OCI-LY7 (cell line): ENCODE data around the gene TIMD4. TPM values are rescaled to one million over a fixed set of nuclear protein-coding genes. Genes with fewer than 3 reads are reported as not detected.

ENCODE experiments used
- BruUV-seq: library from RNA; stranded (reverse); fragments of 400-500 nt; replicated peaks from 2 replicates; lab custom pipeline; 2021; lab: Mats Ljungman, UMichigan
- CTCF ChIA-PET: fragments of 300-600 bp; sonication (Branson Sonifier 250); formaldehyde crosslinking; loops from one replicate; lab custom pipeline; 2022; ENCODE audit warnings: antibody characterized with exemption; ENCODE audit not compliant: unreplicated experiment; lab: Charles Lee
- POLR2A ChIA-PET: fragments of 300-600 bp; sonication (Branson Sonifier 250); formaldehyde crosslinking; loops from one replicate; lab custom pipeline; 2022; ENCODE audit warnings: antibody characterized with exemption; lab: Charles Lee
- DNase-seq: peaks from one replicate; pipeline ENCODE4 v3.0.0-alpha.2; 2015; ENCODE audit warnings: low spot score
- H2AFZ ChIP-seq: fragments of 200-600 bp; sonication (generic), shearing (Covaris generic); 2 replicates; pipeline ENCODE4 v1.6.1; 2014; ENCODE audit warnings: mild to moderate bottlenecking, antibody characterized with exemption, low read length, moderate library complexity
- H3K27ac ChIP-seq: fragments of 200-600 bp; sonication (generic); 2 replicates; pipeline ENCODE4 v1.5.1; 2014; ENCODE audit warnings: mixed run types, low read depth, mild to moderate bottlenecking, moderate library complexity, low read length, inconsistent platforms; ENCODE audit not compliant: poor library complexity, severe bottlenecking
- H3K36me3 ChIP-seq: fragments of 200-600 bp; sonication (generic); 2 replicates; pipeline ENCODE4 v1.6.1; 2014; ENCODE audit warnings: mild to moderate bottlenecking, antibody characterized with exemption, low read length, moderate library complexity, mixed read lengths; ENCODE audit not compliant: insufficient read depth
- H3K4me1 ChIP-seq: fragments of 200-600 bp; sonication (generic); 2 replicates; pipeline ENCODE4 v1.5.1; 2014; ENCODE audit warnings: mild to moderate bottlenecking, low read length; ENCODE audit not compliant: insufficient read depth, poor library complexity, severe bottlenecking
- H3K4me2 ChIP-seq: fragments of 200-600 bp; sonication (generic); 2 replicates; pipeline ENCODE4 v1.6.1; 2014; ENCODE audit warnings: mild to moderate bottlenecking, low read length
- H3K4me3 ChIP-seq: fragments of 200-600 bp; sonication (generic); 2 replicates; pipeline ENCODE4 v1.5.1; 2014; ENCODE audit warnings: mild to moderate bottlenecking, low read depth, low read length; ENCODE audit not compliant: poor library complexity, severe bottlenecking
- H3K79me2 ChIP-seq: fragments of 200-600 bp; sonication (generic); 2 replicates; pipeline ENCODE4 v1.6.1; 2016; ENCODE audit warnings: low read depth, mild to moderate bottlenecking, low read length, moderate library complexity, mixed read lengths; ENCODE audit not compliant: insufficient read depth
- H3K9me2 ChIP-seq: fragments of 200-600 bp; sonication (generic); 2 replicates; pipeline ENCODE4 v1.6.1; 2016; ENCODE audit warnings: mild to moderate bottlenecking, low read length, mixed read lengths; ENCODE audit not compliant: insufficient read depth
- H3K9me3 ChIP-seq: fragments of 200-600 bp; sonication (generic); 2 replicates; pipeline ENCODE4 v1.6.1; 2014; ENCODE audit warnings: mild to moderate bottlenecking, mixed run types, low read length, mixed read lengths
- H4K20me1 ChIP-seq: fragments of 200-600 bp; sonication (generic); 2 replicates; pipeline ENCODE4 v1.6.1; 2014; ENCODE audit warnings: mild to moderate bottlenecking, antibody characterized with exemption, low read length, moderate library complexity, mixed read lengths; ENCODE audit not compliant: insufficient read depth
- CTCF ChIP-seq: fragments of 200-600 bp; sonication (generic); conservative IDR thresholded peaks from 2 replicates; pipeline ENCODE4 v1.5.1; 2014; ENCODE audit warnings: mild to moderate bottlenecking, antibody characterized with exemption, low read length, moderate library complexity, mixed read lengths
- EZH2phosphoT487 ChIP-seq: fragments of 200-600 bp; sonication (generic); IDR thresholded peaks from 2 replicates; pipeline ENCODE4 v1.6.1; 2018; ENCODE audit warnings: low read depth, borderline replicate concordance, mild to moderate bottlenecking, mixed run types, antibody characterized with exemption, low read length, moderate library complexity, mixed read lengths
- intact Hi-C: fragments of 100-400 bp; cut with micrococcal nuclease; formaldehyde crosslinking; loops from one replicate; pipeline ENCODE4 v1.10.0; 2022; ENCODE audit not compliant: unreplicated experiment
- total RNA-seq, 2 experiments: library from RNA; depleted of rRNA in 1 of 2; stranded (reverse); fragments of >200 nt in 1 of 2; shearing (Covaris generic) in 1 of 2; gene quantifications; 2 replicates each; pipeline ENCODE4 v1.2.3, GENCODE V29; 2014 to 2022

Gene TIMD4
- total RNA-seq, 2 experiments from 2014 or later: 1.1 to 1.3 TPM

GRCh38 chr5:156879665-156880285, 83.3 kb downstream of the TIMD4 start:
- H3K36me3 ChIP-seq: no peaks in the 10 kb centered on the region
- peaks cover 72% of the 10 kb centered on the region for H3K4me1 ChIP-seq
- peak overlapping the region; percentile 6; the same call in 1 of the 2 replicates for H2AFZ ChIP-seq
- no peaks in the 10 kb centered on the region for H3K9me2 ChIP-seq
- H3K4me2 ChIP-seq: peak overlapping the region; percentile 45
- DNase-seq: peak; percentile 89
- H3K9me3 ChIP-seq: no peaks in the 10 kb centered on the region
- H3K27ac ChIP-seq: peak overlapping the region; percentile 98
- CTCF ChIA-PET: interaction anchor here (0.5 to 1.6 kb wide), 6 partner anchors 10 to 53 kb away, joined by 3 to 6 read pairs (median 3); no protein-coding TSS in a partner anchor
- no peaks in the 10 kb centered on the region for H3K79me2 ChIP-seq
- BruUV-seq: no TSS peak
- no peak for TF ChIP-seq EZH2phosphoT487
- peak; percentile 47 for TF ChIP-seq CTCF
- intact Hi-C loops: loop anchor here (1.0 to 10.0 kb wide), 4 partner anchors 43 to 625 kb away; no protein-coding TSS in a partner anchor
- POLR2A ChIA-PET: interaction anchor here (0.6 to 13.3 kb wide), 29 partner anchors 9 to 263 kb away, joined by 3 to 250 read pairs (median 4); partner anchors contain the start of gene MED7
- H4K20me1 ChIP-seq: no peaks in the 10 kb centered on the region
- H3K4me3 ChIP-seq: peak overlapping the region; percentile 11

- H3K4me3 ChIP-seq: no peak overlapping the region
- no peak overlapping the region for H2AFZ ChIP-seq
- ChIA-PET CTCF (no interaction called here), POLR2A (no interaction called here)
- H3K4me1 ChIP-seq: no peaks in the 10 kb centered on the region
- H3K4me2 ChIP-seq: no peak overlapping the region
- intact Hi-C loops: no loop called here
- BruUV-seq: no TSS peak
- H3K9me3 ChIP-seq: peaks cover 35% of the 10 kb centered on the region; the same call in 1 of the 2 replicates
- peak; percentile 43 for DNase-seq
- no peaks in the 10 kb centered on the region for H3K9me2 ChIP-seq
- no peaks in the 10 kb centered on the region for H3K79me2 ChIP-seq
- H3K27ac ChIP-seq: no peak overlapping the region
- H4K20me1 ChIP-seq: no peaks in the 10 kb centered on the region
- TF ChIP-seq CTCF (no peak), EZH2phosphoT487 (no peak)
- peaks cover 4% of the 10 kb centered on the region; the same call in 1 of the 2 replicates for H3K36me3 ChIP-seq
These were observed 91.8 kb downstream of the TIMD4 start for GRCh38 chr5:156871212-156871611.

GRCh38 chr5:156870498-156870839, 92.6 kb downstream of the TIMD4 start:
- Histone ChIP-seq H3K36me3 (peaks cover 4% of the 10 kb centered on the region; the same call in 1 of the 2 replicates), H3K4me2 (no peak overlapping the region), H3K4me3 (no peak overlapping the region), H3K9me2 (no peaks in the 10 kb centered on the region), H3K27ac (no peak overlapping the region), H3K9me3 (peaks cover 35% of the 10 kb centered on the region; the same call in 1 of the 2 replicates), H2AFZ (no peak overlapping the region), H3K4me1 (peaks cover under 1% of the 10 kb centered on the region), H3K79me2 (no peaks in the 10 kb centered on the region), H4K20me1 (no peaks in the 10 kb centered on the region)
- ChIA-PET POLR2A (interaction anchor here (0.6 to 1.2 kb wide), 4 partner anchors 9 to 51 kb away, joined by 3 to 4 read pairs (median 4); no protein-coding TSS in a partner anchor), CTCF (no interaction called here)
- TF ChIP-seq CTCF (no peak), EZH2phosphoT487 (no peak)
- intact Hi-C loops: no loop called here
- no peak for DNase-seq
- BruUV-seq: no TSS peak
